ENCODE measurements around the gene ZBTB18. TPM values are rescaled to one million over a fixed set of nuclear protein-coding genes. Genes with fewer than 3 reads are reported as not detected.
"Not testable (repeated sequence)": the region's sequence is repeated elsewhere in the genome, so short reads cannot be mapped to it uniquely, and the experiment has no call there.

ZBTB18 gene
- total RNA-seq, 1 experiment from 2014 or later = 8.9 TPM

DNA sequence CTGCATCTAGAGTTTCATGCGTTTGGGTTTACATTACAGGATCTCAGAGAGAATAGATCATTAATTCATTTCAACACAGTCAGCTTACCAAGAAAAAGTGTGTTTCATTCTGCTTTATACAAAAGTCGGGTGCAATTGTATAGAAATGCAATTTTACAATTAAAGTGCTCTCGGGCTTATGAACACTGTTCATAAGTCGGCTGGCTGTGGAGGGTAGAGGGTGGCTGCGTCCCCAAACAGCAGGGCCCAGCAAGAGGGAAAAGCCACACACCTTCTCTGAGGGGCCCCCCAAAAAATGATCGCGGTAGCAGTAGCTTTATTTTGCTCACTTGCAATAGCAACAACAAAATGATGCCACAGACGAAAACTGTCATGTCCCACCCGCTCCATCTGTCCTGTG is 13.8 kb upstream of the ZBTB18 start:
- DNase-seq (ENCODE audit: extremely low read depth, low read depth) = no peak

- DNase-seq (ENCODE audit: extremely low read depth, low read depth) = no peak
Observed at GRCh38 chr1:244041466-244042120, 9.5 kb upstream of the ZBTB18 start.

- no peak for DNase-seq (ENCODE audit: extremely low read depth, low read depth)
Observed at GRCh38 chr1:244042293-244042692, 8.8 kb upstream of the ZBTB18 start.

DNA sequence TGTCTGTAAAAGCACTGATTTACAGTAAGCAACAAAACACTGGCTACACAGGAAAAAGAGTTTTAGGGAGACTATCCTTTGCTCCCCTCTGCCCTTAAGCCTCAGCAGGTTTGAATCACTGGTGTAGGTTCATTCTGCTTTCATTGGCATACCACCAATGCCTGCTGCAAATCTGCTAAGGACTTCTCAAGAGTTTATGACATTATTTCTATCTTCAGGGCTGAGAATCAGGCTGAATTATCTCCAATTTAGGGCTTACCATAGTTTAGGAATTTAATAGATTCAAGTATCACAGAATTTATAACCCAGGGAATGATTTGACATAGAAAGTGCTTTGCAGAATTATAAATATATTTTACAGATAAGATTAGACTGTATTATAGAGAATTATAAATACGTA is 6.7 kb upstream of the ZBTB18 start:
- DNase-seq (ENCODE audit: extremely low read depth, low read depth) = no peak

DNA sequence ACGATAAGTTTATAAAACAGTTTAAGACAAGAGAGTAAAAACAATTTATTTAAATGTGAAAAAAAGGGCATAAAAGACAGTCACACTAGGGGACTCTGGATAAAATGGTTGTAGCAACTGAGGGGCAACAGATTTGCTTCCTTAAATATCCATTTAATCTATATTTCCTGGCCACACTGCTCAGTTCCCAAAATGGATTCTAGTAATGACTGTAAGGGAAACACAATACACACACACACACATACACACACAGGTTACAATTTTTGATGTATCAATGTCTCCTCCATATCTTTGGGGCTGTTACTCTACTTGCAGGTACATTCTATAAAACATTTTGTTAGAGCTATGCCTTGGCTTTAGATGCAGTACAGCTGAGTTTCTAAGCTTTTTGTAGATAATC is 4.8 kb upstream of the ZBTB18 start:
- DNase-seq (ENCODE audit: extremely low read depth, low read depth) = not testable (repeated sequence)

GRCh38 chr1:244046907-244047611 is 4.0 kb upstream of the ZBTB18 start:
- DNase-seq (ENCODE audit: extremely low read depth, low read depth) = no peak

- DNase-seq (ENCODE audit: extremely low read depth, low read depth) = peak; percentile 24
Observed at GRCh38 chr1:244047621-244048255, 3.3 kb upstream of the ZBTB18 start.

DNA sequence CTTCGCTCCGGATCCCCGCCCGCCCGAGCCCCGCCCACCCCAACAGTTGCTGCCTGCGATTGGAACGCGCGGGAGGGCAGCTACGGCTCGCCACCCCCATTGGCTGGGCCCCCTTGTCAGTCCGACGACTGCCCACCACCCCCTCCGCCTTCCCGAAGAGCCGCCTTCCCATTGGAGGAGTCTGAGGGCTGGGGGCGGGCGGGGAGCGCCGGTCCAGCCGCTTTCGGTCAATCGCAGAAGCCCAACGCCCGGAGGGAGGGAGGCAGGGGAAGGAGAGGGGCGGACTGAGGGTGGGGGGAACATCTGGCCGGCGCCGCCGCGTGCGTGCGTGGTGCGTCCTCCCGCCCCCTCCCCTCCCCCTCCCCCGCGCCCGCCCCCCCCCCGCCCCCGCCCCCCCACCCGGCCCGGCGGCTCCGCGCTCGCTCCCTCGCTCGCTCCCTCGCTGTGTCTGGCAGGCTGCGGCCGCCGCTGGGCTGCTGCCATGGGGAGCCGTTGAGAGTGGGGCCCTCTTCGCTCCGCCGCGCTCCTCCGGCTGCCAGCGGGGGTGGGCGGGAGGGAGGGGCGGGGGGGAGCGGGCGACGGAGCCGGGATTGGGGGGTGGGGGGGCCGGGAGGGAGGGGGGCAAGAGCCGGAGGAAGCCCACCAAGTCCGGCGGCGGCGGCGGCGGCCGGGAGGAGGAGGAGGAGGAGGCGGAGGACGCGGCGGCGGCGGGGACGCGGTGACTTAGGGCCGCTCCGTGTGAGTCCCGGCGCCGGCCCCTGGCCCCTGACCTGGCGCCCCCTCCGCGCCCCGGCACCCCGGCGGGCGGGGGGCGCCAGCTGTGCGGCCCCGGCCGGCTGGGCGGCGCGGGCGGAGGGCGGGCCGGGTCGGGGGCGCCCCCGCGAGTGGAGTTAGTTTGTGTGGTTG is 2.6 kb upstream of the ZBTB18 start:
- peak; percentile 99 for DNase-seq (ENCODE audit: extremely low read depth, low read depth)

DNA sequence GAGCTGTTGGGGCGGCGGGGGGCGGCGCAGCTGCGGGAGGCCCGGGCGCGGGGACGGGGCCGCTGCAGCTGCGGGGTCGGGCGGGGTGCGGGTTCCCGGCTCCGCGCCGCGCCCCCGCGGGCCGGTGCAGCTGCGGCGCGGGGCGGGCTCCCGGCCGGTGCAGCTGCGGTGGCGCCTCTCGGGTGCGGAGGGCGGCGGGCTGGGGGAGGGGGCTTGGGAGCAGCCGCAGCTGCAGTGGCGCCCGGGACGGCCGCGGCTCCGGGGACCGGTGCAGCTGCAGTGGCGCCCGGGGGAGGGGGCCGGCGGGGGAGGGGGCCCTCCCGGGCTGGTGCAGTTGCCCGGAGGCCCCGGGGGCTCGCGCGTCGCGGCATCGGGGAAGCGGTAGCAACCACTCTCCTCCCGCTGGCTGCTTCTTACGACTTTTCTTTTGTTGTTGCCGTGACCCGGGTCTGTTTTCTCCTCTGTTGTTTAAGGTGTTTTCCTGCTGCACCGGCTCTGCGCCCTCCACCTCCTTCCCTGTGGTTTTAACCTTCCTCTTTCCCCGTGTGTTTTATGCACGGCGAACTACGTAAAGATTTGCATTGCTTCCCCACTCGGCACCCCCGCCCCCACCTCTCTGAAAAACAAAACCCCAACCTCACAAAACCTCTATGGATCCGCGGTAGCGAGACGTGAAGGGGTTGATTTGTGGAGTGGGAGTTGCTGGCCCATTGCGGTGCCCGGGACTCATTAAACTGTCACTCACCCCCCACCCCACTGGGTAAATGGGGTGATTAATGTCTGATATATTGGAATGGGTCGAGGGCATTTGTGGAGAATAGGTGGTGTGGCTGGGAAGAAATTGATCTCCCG is 1.7 kb upstream of the ZBTB18 start:
- DNase-seq (ENCODE audit: extremely low read depth, low read depth) = no peak

DNA sequence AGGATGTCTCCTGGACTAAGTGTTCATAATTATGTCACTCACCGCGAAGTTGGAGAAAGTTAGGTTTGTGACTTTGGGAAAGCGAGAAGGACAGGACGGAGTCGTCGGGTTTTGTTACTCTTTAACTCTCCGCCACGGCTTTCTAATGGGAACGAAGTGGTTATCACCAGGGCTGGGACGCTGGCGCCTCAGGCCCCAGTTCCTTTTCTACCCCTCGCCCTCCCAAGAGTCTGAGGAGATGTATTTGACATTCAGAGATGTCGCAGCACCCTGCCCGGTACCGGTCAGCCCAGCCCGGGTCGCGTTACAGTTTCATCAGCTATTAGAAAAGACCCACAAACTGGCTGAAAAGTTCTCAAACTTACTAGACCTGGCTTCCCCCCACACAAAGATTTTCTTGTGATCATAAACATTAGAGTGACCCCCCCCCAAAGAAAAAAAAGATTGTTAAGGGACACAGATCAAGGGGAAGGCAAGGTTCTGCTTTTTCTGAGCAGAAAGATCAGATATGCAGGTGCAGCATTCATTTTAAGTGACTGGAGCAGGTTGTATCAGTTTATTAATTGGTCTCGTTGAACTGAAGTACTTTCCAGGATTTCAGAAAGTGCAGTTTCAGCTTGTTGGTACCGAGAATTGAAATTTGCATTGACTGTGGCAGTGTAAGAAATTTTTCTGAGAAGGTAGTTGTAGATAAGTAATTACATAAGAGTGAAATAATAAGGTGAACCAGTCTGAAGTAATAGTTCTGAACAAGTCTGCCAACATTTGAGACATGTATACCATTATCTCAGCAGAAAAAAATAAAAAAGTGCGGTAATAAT is 859 bp upstream of the ZBTB18 start:
- no peak for DNase-seq (ENCODE audit: extremely low read depth, low read depth)

DNA sequence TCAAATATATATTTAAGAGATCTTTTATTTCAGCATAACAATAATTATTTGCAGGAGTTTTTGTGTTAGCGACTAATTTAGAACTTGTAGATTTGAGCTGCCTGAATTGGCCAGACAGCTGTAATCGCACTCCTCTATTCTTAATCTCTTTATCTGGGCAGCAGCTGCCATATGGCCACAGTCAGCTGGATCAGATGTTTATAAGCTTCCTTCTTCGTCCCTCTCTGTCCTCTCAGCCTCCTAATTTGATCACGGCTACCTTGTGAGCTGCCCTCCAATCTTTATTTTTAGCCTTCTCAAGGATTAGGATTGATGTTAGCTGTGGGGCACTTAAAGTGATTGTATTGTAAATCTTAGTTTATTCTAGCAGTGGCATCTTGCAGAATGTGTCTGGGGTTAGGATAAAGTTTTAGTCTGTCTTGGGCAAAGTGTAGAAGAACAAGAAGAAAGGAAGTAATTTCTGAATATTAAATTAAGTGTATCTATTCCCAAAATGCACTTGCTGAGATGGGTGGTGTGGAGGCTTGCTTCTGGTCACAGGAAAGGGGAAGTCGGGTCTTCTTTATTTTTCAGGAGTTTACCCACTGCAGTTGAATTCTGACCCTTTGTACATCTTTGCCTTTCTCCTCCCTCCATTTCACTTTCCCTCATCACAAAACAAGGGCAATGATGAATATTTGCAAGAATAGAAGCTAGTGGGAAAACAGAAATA is 1.1 kb downstream of the ZBTB18 start:
- DNase-seq (ENCODE audit: extremely low read depth, low read depth) = no peak

DNA sequence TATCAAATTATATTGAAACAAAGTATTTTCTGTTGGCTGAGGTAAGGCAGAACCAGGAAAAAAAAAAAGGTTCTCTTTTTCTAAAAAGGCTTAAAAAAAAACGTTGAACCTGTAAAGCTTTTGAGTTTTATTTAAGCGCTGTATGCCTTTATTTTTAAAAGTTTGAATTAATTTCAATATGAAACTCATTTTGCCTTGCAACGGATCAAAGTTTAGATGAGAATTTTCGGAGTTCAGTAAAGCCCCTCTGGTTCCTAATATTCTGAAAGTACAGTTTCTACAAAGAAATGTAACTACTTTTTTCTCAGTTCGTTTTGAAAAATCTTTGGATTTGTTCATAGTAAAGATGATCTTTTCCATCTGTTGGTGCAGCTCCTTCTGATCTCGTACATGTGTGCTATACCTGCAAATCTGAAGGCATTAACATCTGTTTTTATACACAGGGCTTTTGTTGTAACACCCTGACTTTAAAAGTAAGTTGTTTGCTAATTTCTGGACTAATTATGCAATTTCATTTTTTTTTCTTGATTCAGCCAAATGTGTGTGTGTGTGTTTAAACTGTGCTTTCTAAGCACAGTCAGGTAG is 1.7 kb downstream of the ZBTB18 start:
- no peak for DNase-seq (ENCODE audit: extremely low read depth, low read depth)

GRCh38 chr1:244053831-244054230 is 2.7 kb downstream of the ZBTB18 start:
- no peak for DNase-seq (ENCODE audit: extremely low read depth, low read depth)

DNA sequence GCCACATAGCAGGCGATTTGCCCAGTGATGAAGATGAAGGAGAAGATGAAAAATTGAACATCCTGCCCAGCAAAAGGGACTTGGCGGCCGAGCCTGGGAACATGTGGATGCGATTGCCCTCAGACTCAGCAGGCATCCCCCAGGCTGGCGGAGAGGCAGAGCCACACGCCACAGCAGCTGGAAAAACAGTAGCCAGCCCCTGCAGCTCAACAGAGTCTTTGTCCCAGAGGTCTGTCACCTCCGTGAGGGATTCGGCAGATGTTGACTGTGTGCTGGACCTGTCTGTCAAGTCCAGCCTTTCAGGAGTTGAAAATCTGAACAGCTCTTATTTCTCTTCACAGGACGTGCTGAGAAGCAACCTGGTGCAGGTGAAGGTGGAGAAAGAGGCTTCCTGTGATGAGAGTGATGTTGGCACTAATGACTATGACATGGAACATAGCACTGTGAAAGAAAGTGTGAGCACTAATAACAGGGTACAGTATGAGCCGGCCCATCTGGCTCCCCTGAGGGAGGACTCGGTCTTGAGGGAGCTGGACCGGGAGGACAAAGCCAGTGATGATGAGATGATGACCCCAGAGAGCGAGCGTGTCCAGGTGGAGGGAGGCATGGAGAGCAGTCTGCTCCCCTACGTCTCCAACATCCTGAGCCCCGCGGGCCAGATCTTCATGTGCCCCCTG is 3.3 kb downstream of the ZBTB18 start:
- DNase-seq (ENCODE audit: extremely low read depth, low read depth) = no peak

- DNase-seq (ENCODE audit: extremely low read depth, low read depth) = no peak
Observed at GRCh38 chr1:244054924-244055263, 3.8 kb downstream of the ZBTB18 start.

DNA sequence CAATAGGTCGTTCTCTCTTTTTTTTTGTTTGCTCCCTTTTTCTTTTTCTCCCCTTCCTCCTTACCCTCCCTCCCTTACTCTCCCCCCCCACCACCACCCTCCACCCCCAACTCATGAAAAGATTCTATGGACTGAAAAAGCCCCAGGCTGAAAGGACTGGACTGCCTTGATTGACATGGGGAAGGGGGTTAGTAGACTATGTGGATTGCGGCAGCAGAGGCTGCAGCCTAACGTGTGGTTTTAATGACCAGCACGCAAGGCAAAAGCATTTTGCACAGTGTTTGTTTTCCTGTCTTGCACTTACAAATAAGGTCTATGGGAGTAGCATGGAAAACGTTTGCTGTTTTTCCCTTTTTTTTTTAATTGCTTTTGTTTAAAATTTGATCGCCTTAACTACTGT is 5.5 kb downstream of the ZBTB18 start:
- no peak for DNase-seq (ENCODE audit: extremely low read depth, low read depth)

GRCh38 chr1:244057474-244058385 is 6.6 kb downstream of the ZBTB18 start:
- no peak for DNase-seq (ENCODE audit: extremely low read depth, low read depth)
